ENCODE results near the gene UTP14A. TPM values are rescaled to one million over a fixed set of nuclear protein-coding genes. Genes with fewer than 3 reads are reported as not detected.

The UTP14A gene
- total and polyA plus RNA-seq, 7 donors: 14.7 to 23.1 (median 16.6) TPM

DNA sequence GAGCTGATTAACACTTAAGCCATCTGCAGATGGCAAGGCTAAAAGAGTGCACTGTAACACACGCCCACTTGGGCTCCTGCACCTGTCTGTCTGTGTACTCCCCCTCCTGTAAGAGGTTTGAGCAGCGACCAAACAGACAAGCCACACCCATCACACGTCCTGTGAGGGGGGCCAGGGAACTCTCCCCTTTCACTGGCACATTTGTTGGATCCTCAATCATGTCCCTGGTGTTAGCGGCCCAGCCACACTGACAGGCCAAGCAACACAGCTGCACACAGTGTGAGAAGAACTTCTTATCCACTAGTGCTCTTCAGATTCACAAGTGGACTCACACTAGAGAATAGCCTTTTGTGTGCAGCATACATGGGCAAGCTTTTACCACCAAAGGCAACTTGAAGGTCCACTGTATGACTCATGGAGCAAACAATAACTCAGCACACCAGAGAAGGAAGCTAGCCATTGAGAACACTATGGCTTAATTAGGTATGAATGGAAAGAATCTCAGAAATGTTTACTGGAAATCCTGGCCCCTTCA lies 29.1 kb upstream of the UTP14A start:
- DNase-seq (no peak), ATAC-seq (peak in 1 of 4 donors; percentile 47)
- 27 to 37% (median 30%) methylated on average over 4 of the region's 4 CpGs for WGBS, 3 donors
- intact Hi-C loops (cut with DNase I): no loop called here
- no peaks in the 10 kb centered on the region for H3K9me3 ChIP-seq
- no peaks in the 10 kb centered on the region for H3K4me1 ChIP-seq
- H3K27me3 ChIP-seq (ENCODE audit: insufficient read depth in 3 of 3, low read length in 2 of 3): no peaks in the 10 kb centered on the region
- H3K4me3 ChIP-seq: no peak overlapping the region
- no peaks in the 10 kb centered on the region for H3K36me3 ChIP-seq (ENCODE audit: insufficient read depth in 1 of 2, low read depth in 1 of 2)
- TF ChIP-seq, protein P1, sequence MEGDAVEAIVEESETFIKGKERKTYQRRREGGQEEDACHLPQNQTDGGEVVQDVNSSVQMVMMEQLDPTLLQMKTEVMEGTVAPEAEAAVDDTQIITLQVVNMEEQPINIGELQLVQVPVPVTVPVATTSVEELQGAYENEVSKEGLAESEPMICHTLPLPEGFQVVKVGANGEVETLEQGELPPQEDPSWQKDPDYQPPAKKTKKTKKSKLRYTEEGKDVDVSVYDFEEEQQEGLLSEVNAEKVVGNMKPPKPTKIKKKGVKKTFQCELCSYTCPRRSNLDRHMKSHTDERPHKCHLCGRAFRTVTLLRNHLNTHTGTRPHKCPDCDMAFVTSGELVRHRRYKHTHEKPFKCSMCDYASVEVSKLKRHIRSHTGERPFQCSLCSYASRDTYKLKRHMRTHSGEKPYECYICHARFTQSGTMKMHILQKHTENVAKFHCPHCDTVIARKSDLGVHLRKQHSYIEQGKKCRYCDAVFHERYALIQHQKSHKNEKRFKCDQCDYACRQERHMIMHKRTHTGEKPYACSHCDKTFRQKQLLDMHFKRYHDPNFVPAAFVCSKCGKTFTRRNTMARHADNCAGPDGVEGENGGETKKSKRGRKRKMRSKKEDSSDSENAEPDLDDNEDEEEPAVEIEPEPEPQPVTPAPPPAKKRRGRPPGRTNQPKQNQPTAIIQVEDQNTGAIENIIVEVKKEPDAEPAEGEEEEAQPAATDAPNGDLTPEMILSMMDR (IDR thresholded peaks at IDR 0.05): no peak
- no peak overlapping the region for H3K27ac ChIP-seq

DNA sequence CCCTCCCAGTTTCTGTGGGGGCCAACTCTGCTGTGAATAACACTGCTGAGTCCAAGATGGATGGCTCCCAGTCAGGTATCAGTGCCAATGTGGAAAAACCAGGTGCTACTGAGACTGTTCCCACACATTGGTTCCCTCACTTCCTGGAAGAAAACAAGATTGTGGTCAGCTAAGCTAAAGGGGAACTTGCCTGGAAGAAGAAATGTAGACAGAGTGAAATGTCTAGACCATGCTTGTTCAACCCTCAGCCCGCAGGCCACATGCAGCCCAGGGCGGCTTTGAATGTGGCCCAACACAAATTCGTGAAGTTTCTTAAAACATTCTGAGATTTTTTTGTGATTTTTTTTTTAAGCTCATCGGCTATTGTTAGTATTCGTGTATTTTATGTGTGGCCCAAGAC lies 28.6 kb upstream of the UTP14A start:
- no peaks in the 10 kb centered on the region for H3K4me1 ChIP-seq
- no peaks in the 10 kb centered on the region for H3K36me3 ChIP-seq (ENCODE audit: insufficient read depth in 1 of 2, low read depth in 1 of 2)
- H3K4me3 ChIP-seq: no peak overlapping the region
- TF ChIP-seq, protein P1 (IDR thresholded peaks at IDR 0.05): no peak
- no peak for ATAC-seq
- H3K9me3 ChIP-seq: no peaks in the 10 kb centered on the region
- intact Hi-C loops (cut with DNase I): no loop called here
- H3K27ac ChIP-seq: no peak overlapping the region
- no peak for DNase-seq
- no peaks in the 10 kb centered on the region for H3K27me3 ChIP-seq (ENCODE audit: insufficient read depth in 3 of 3, low read length in 2 of 3)
- WGBS, 3 donors: 89 to 93% (median 90%) methylated on average over 5 of the region's 5 CpGs

DNA sequence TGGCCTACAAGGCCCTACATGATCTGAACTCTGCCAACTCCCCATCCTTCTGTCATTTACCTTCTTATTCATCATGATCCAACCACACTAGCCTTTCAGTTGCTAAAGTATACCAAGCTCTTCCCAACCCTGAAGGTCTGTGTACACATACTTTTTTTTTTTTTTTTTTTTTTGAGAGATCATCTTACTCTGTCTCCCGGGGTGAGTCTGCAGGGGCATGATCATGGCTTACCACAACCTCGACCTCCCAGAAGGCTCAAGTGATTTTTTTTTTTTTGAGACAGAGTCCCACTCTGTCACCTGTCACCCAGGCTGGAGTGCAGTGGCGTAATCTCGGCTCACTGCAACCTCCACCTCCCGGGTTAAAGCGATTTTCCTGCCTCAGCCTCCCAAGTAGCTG lies 5.9 kb upstream of the UTP14A start:
- intact Hi-C loops (cut with DNase I): loop anchor here in 1 of 2 donors (10.0 kb wide), 1 partner anchor 295 kb away; no protein-coding TSS in a partner anchor
- Histone ChIP-seq H3K36me3 (ENCODE audit: insufficient read depth in 1 of 2, low read depth in 1 of 2) (no peaks in the 10 kb centered on the region), H3K27me3 (ENCODE audit: insufficient read depth in 3 of 3, low read length in 2 of 3) (no peaks in the 10 kb centered on the region), H3K4me1 (no peaks in the 10 kb centered on the region), H3K4me3 (no peak overlapping the region), H3K27ac (no peak overlapping the region), H3K9me3 (no peaks in the 10 kb centered on the region)
- TF ChIP-seq, protein P1 (IDR thresholded peaks at IDR 0.05): no peak
- no peak for DNase-seq
- no peak for ATAC-seq
- 73 to 77% (median 73%) methylated on average over 4 to 6 of the region's 6 CpGs for WGBS, 3 donors

DNA sequence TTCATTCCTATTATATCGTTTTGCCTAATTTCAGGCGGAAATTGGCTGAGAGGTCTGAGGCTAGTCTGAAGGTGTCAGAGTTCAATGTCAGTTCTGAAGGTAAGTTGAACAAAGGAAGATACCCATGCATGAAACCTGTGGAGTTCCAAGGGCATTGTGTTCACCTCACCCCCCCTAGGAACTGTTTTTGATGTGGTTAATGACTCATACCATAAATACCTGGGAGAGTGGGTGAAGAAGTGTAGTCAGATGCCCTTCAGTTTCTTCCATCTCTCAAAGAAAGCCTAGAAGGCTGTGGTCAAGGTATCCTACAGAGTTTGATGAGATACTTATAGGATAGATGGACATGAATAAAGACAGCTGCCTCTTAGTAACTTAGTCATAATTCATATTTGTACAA lies 2.7 kb downstream of the UTP14A start:
- Histone ChIP-seq H3K4me3 (no peak overlapping the region), H3K36me3 (ENCODE audit: insufficient read depth in 1 of 2, low read depth in 1 of 2) (peaks cover 0 to 58% of the 10 kb centered on the region in 2 donors), H3K27ac (no peak overlapping the region), H3K4me1 (no peaks in the 10 kb centered on the region), H3K27me3 (ENCODE audit: insufficient read depth in 3 of 3, low read length in 2 of 3) (no peaks in the 10 kb centered on the region), H3K9me3 (no peaks in the 10 kb centered on the region)
- no peak for DNase-seq
- no peak for ATAC-seq
- TF ChIP-seq, protein P1 (IDR thresholded peaks at IDR 0.05): no peak
- WGBS, 3 donors: 84 to 100% (median 85%) methylated on average over 2 of the region's 2 CpGs
- intact Hi-C loops (cut with DNase I): loop anchor here in 1 of 2 donors (5.0 to 10.0 kb wide), 2 partner anchors 66 to 304 kb away; partner anchors contain the start of gene ZDHHC9

Measured in psoas muscle (tissue), 8 donors.